ENCODE data around the gene CEP41.

Gene CEP41

DNA sequence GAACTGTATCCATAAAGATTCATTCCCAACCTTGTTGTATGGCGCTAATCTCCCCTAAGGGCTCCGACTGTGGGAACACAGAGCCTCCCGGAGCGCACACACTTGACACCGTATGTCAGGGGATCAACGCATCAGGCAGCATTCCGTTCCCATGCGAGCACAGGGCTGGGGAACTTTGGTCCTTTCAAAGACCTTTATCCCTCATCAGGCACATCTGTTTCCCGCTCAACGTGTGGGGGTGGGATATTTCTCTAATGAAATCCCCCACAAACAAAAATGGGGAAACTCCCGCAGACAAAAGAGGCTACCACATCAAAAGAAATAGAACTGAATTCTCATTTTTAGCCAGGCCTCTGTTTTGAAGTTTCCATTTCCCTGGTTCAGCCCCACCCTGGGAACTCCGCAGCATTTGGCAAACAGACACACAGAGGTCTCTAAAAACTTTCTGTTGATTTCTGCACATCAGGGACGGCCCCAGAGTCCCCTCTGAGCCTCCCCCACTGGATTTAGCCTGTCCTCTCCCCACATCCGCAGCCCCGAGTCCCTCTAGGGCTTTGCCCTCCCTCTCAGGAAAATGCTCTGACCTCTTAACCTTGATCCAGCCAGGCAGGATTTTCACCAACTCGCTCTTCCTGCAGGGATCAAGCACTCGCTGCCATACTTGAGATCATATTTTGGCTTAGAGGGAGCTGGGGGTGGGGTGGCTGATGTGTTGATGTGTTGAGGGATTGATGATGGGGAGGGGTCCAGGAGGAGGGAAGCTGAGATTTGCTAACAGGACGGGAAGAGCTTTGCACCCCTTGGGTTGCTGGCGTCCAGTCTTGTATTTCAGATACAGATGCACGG lies 89.6 kb downstream of the CEP41 start:
- DNase-seq (ENCODE audit: low spot score), result no peak

DNA sequence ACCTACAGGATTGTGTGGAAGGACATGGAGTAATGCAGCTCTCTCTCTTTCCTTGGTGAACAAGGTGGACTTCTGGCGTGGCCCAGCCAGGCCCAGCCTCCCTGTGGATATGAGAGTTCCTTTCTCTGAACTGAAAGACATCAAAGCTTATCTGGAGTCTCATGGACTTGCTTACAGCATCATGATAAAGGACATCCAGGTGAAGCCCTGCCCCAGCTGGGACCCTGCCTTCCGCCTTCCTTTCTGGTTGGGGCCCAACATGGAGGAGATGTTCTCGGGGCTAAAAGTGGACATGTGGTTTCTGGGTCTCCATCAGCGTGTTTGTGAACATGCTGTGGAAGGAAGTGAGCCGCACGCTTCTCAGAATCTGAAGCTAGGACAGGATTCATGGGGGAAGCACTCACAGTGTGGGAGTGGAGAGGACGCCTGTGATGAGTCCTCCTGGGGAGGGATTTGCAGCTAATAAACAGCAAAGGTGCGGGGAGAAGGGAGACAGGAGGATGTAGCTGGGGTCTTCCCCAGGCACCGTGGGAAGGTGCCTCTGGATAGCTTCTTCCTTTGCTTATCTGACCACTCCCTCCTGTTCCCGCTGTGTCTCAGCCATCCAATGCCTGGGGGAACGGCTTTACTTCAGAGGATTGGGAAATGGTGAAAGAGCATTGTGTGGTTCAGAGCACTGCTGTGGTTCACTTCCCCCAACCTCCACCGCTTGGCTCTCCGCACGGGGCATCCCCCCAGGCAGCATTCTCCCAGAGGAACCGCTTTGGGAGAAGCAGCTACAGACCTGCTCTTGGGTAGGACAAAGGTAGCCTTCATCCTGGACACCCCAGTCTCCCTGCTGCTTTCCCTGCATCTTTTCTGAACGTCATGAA lies 90.7 kb downstream of the CEP41 start:
- DNase-seq (ENCODE audit: low spot score), result no peak

DNA sequence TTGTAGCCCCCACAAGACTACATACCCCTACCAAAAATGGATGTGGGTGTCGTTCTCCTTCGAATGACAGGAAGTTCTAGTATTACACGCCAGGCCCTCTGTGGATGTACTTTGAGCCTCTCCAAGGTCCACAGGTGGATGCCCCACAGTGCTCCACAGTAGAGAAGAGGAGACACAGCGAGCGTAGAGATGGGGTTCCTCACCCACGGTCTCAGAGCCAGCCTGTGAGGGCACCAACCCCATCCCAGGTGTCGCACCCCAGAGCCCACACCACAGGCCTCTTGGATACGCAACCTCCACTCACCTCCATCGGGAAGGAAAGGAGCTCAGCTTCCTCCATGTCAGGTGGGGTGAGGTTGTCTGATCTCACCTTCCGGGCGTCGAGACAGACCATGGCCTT lies 93.9 kb downstream of the CEP41 start:
- no peak for DNase-seq (ENCODE audit: low spot score)

DNA sequence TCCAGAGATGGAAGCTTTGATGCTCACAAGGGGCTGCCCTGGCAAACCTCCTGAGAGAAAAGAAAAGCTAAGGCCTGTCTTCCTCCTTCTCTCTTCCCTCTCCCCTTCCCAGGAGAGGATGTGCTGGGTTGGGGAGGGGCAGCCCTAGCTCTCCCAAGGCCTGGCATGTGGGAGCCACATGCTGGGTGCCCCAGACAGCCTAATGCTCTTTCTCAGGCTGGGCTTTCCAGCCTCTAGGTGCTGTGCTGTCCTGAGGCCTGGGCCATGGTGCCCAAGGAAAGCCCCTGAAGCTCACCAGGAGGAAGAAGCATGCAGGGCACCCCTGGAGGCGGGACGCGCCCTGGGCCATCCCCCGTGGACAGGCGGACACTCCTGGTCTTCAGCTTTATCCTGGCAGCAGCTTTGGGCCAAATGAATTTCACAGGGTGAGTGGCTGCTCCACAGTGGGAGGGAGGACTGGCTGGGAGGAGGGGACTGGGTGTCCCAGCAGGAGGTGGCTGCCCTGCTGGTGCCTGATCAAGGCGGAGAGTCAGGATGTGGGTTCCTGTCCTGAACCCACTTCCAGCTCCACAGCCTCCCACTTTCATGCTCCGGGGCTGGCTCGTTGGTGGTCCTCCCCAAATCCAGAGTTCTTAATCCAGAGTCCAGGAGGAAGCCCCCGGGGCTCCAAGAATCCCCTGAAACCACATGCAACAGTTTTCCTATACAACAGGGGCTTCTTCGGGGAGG lies 94.5 kb downstream of the CEP41 start:
- no peak for DNase-seq (ENCODE audit: low spot score)

DNA sequence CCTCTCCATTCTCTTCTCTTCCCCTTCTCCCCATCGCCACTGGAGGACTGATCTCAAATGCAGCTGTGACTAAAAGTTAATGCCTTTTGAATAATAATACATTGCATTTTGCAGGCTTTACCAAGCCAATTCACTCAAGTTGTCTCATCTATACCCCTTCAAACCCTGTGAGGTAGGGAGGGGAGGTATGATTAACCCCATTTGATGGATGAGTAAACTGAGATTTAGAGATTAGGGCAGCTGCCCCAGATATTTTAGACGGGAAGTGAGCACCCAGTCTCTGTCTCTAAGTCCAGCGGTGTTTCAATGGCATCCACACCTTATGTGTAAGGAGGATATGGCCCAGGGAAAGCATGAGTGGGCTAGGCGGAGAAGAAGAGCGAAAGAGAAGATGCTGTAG lies 95.1 kb downstream of the CEP41 start:
- no peak for DNase-seq (ENCODE audit: low spot score)

DNA sequence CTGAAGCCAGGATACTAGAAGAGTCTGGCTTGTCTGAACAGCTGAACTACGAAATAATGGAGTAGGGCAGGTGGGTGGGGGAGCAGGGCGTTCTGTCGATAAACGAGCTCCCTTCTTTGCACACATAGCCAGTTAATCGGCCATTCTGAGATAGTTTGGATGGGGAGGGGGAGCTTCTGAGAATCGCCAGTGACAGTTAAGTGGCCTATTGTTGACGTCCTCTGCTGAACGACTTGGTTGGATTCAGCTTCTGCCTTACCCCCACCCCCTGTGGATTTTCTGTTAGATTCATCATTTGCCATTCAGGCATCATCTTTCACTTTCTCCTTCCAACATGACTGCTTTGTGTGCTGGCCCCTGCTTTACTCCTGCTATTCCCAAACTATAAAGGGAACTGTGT lies 95.7 kb downstream of the CEP41 start:
- no peak for DNase-seq (ENCODE audit: low spot score)

DNA sequence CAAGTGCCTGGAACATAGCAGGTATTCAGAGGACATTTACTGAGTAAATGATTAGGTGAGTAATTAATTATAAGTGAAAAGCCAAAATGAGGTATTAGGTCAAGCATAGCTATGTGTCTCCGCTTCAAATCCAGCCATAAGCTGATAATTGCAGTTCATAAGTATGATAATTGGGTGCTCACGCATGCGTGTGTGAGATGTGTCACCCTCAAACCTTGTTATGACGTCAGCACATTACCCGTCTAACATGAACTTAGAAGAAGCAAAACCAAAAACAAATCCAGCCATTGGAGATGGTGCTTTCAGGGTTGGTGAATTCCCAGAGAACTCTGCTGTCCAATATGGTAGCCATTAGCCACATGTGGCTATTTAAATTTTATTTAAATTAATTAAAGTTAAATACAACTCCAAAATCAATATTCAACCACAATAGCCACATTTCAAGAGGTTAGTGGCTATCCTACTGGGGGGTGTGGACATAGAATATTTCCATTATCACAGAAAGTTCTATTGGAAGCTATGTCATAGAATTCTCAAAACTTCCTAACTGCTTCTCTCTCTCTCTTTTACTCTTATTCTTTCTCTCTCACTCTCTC lies 96.4 kb downstream of the CEP41 start, which contains the start of gene CPA5:
TSS of gene CPA5 (plus strand) at position 546 of the 596 bp plus-strand sequence. CDS start 1,670 bp downstream, outside the sequence.
- no peak for DNase-seq (ENCODE audit: low spot score)
